ENCODE measurements around the gene PDE3A.

Gene PDE3A

GRCh38 chr12:20657496-20657895 is 289.2 kb downstream of the PDE3A start:
- Histone ChIP-seq H3K27me3 (ENCODE audit: control insufficient read depth, insufficient read depth, low read length) (no peaks in the 10 kb centered on the region), H3K9ac (ENCODE audit: low read depth, low read length) (no peak overlapping the region), H3K4me1 (ENCODE audit: control insufficient read depth, insufficient read depth, low read length) (no peaks in the 10 kb centered on the region), H3K4me2 (ENCODE audit: low read length) (no peak overlapping the region), H3K36me3 (ENCODE audit: insufficient read depth, low read length) (no peaks in the 10 kb centered on the region), H3K9me3 (replicated peaks; ENCODE audit: low read length) (no peaks in the 10 kb centered on the region), H3K4me3 (ENCODE audit: low read length) (no peak overlapping the region)

- H3K4me2 ChIP-seq (ENCODE audit: low read length): no peak overlapping the region
- no peaks in the 10 kb centered on the region for H3K27me3 ChIP-seq (ENCODE audit: control insufficient read depth, insufficient read depth, low read length)
- no peak overlapping the region for H3K9ac ChIP-seq (ENCODE audit: low read depth, low read length)
- no peaks in the 10 kb centered on the region for H3K36me3 ChIP-seq (ENCODE audit: insufficient read depth, low read length)
- no peaks in the 10 kb centered on the region for H3K9me3 ChIP-seq (replicated peaks; ENCODE audit: low read length)
- H3K4me1 ChIP-seq (ENCODE audit: control insufficient read depth, insufficient read depth, low read length): no peaks in the 10 kb centered on the region
- no peak overlapping the region for H3K4me3 ChIP-seq (ENCODE audit: low read length)
Measured at GRCh38 chr12:20681334-20681733, 313.0 kb downstream of the PDE3A start.

GRCh38 chr12:20695232-20695631 is 326.9 kb downstream of the PDE3A start, which contains the start of gene SLCO1C1:
SLCO1C1 (plus strand) TSS chr12:20695332; CDS start chr12:20699577, 4,245 bp downstream.
- Histone ChIP-seq H3K36me3 (ENCODE audit: insufficient read depth, low read length) (no peaks in the 10 kb centered on the region), H3K4me1 (ENCODE audit: control insufficient read depth, insufficient read depth, low read length) (no peaks in the 10 kb centered on the region), H3K27me3 (ENCODE audit: control insufficient read depth, insufficient read depth, low read length) (no peaks in the 10 kb centered on the region), H3K9me3 (replicated peaks; ENCODE audit: low read length) (no peaks in the 10 kb centered on the region), H3K4me3 (ENCODE audit: low read length) (no peak within 1 kb of the TSS), H3K9ac (ENCODE audit: low read depth, low read length) (no peak within 1 kb of the TSS), H3K4me2 (ENCODE audit: low read length) (no peak within 1 kb of the TSS)

GRCh38 chr12:20696181-20696905 is 328.0 kb downstream of the PDE3A start:
- no peak overlapping the region for H3K4me2 ChIP-seq (ENCODE audit: low read length)
- no peaks in the 10 kb centered on the region for H3K9me3 ChIP-seq (replicated peaks; ENCODE audit: low read length)
- H3K9ac ChIP-seq (ENCODE audit: low read depth, low read length): no peak overlapping the region
- H3K4me1 ChIP-seq (ENCODE audit: control insufficient read depth, insufficient read depth, low read length): no peaks in the 10 kb centered on the region
- H3K36me3 ChIP-seq (ENCODE audit: insufficient read depth, low read length): no peaks in the 10 kb centered on the region
- no peaks in the 10 kb centered on the region for H3K27me3 ChIP-seq (ENCODE audit: control insufficient read depth, insufficient read depth, low read length)
- no peak overlapping the region for H3K4me3 ChIP-seq (ENCODE audit: low read length)

- no peaks in the 10 kb centered on the region for H3K27me3 ChIP-seq (ENCODE audit: control insufficient read depth, insufficient read depth, low read length)
- no peak overlapping the region for H3K4me2 ChIP-seq (ENCODE audit: low read length)
- no peak overlapping the region for H3K4me3 ChIP-seq (ENCODE audit: low read length)
- H3K36me3 ChIP-seq (ENCODE audit: insufficient read depth, low read length): no peaks in the 10 kb centered on the region
- no peak overlapping the region for H3K9ac ChIP-seq (ENCODE audit: low read depth, low read length)
- no peaks in the 10 kb centered on the region for H3K9me3 ChIP-seq (replicated peaks; ENCODE audit: low read length)
- H3K4me1 ChIP-seq (ENCODE audit: control insufficient read depth, insufficient read depth, low read length): no peaks in the 10 kb centered on the region
Measured at GRCh38 chr12:20701106-20701505, 332.8 kb downstream of the PDE3A start.

GRCh38 chr12:20704860-20705259 is 336.5 kb downstream of the PDE3A start:
- Histone ChIP-seq H3K4me1 (ENCODE audit: control insufficient read depth, insufficient read depth, low read length) (no peaks in the 10 kb centered on the region), H3K4me2 (ENCODE audit: low read length) (no peak overlapping the region), H3K9me3 (replicated peaks; ENCODE audit: low read length) (no peaks in the 10 kb centered on the region), H3K36me3 (ENCODE audit: insufficient read depth, low read length) (no peaks in the 10 kb centered on the region), H3K27me3 (ENCODE audit: control insufficient read depth, insufficient read depth, low read length) (no peaks in the 10 kb centered on the region), H3K9ac (ENCODE audit: low read depth, low read length) (no peak overlapping the region), H3K4me3 (ENCODE audit: low read length) (no peak overlapping the region)

- H3K4me3 ChIP-seq (ENCODE audit: low read length): no peak overlapping the region
- H3K9ac ChIP-seq (ENCODE audit: low read depth, low read length): no peak overlapping the region
Measured at GRCh38 chr12:20711846-20712245, 343.5 kb downstream of the PDE3A start.

GRCh38 chr12:20716037-20716436 is 347.7 kb downstream of the PDE3A start:
- Histone ChIP-seq H3K9me3 (replicated peaks; ENCODE audit: low read length) (no peaks in the 10 kb centered on the region), H3K27me3 (ENCODE audit: control insufficient read depth, insufficient read depth, low read length) (no peaks in the 10 kb centered on the region), H3K4me2 (ENCODE audit: low read length) (no peak overlapping the region), H3K4me1 (ENCODE audit: control insufficient read depth, insufficient read depth, low read length) (no peaks in the 10 kb centered on the region), H3K36me3 (ENCODE audit: insufficient read depth, low read length) (no peaks in the 10 kb centered on the region), H3K9ac (ENCODE audit: low read depth, low read length) (no peak overlapping the region), H3K4me3 (ENCODE audit: low read length) (no peak overlapping the region)

More at GRCh38 chr12:20711846-20712245, 343.5 kb downstream of the PDE3A start:
- no peaks in the 10 kb centered on the region for H3K27me3 ChIP-seq (ENCODE audit: control insufficient read depth, insufficient read depth, low read length)
- no peaks in the 10 kb centered on the region for H3K9me3 ChIP-seq (replicated peaks; ENCODE audit: low read length)
- no peaks in the 10 kb centered on the region for H3K4me1 ChIP-seq (ENCODE audit: control insufficient read depth, insufficient read depth, low read length)
- no peaks in the 10 kb centered on the region for H3K36me3 ChIP-seq (ENCODE audit: insufficient read depth, low read length)
- no peak overlapping the region for H3K4me2 ChIP-seq (ENCODE audit: low read length)

- no peaks in the 10 kb centered on the region for H3K27me3 ChIP-seq (ENCODE audit: control insufficient read depth, insufficient read depth, low read length)
- H3K9ac ChIP-seq (ENCODE audit: low read depth, low read length): no peak overlapping the region
- H3K4me3 ChIP-seq (ENCODE audit: low read length): no peak overlapping the region
- no peak overlapping the region for H3K4me2 ChIP-seq (ENCODE audit: low read length)
- no peaks in the 10 kb centered on the region for H3K9me3 ChIP-seq (replicated peaks; ENCODE audit: low read length)
- H3K4me1 ChIP-seq (ENCODE audit: control insufficient read depth, insufficient read depth, low read length): no peaks in the 10 kb centered on the region
- H3K36me3 ChIP-seq (ENCODE audit: insufficient read depth, low read length): no peaks in the 10 kb centered on the region
Measured at GRCh38 chr12:20716985-20717384, 348.6 kb downstream of the PDE3A start.

- Histone ChIP-seq H3K27me3 (ENCODE audit: control insufficient read depth, insufficient read depth, low read length) (no peaks in the 10 kb centered on the region), H3K9me3 (replicated peaks; ENCODE audit: low read length) (no peaks in the 10 kb centered on the region), H3K36me3 (ENCODE audit: insufficient read depth, low read length) (no peaks in the 10 kb centered on the region), H3K4me1 (ENCODE audit: control insufficient read depth, insufficient read depth, low read length) (no peaks in the 10 kb centered on the region), H3K4me2 (ENCODE audit: low read length) (no peak overlapping the region), H3K4me3 (ENCODE audit: low read length) (no peak overlapping the region), H3K9ac (ENCODE audit: low read depth, low read length) (no peak overlapping the region)
Measured at GRCh38 chr12:20718294-20718693, 350.0 kb downstream of the PDE3A start.

- no peaks in the 10 kb centered on the region for H3K4me1 ChIP-seq (ENCODE audit: control insufficient read depth, insufficient read depth, low read length)
- H3K4me2 ChIP-seq (ENCODE audit: low read length): no peak overlapping the region
- H3K9ac ChIP-seq (ENCODE audit: low read depth, low read length): no peak overlapping the region
- no peaks in the 10 kb centered on the region for H3K9me3 ChIP-seq (replicated peaks; ENCODE audit: low read length)
- no peaks in the 10 kb centered on the region for H3K36me3 ChIP-seq (ENCODE audit: insufficient read depth, low read length)
- no peaks in the 10 kb centered on the region for H3K27me3 ChIP-seq (ENCODE audit: control insufficient read depth, insufficient read depth, low read length)
- no peak overlapping the region for H3K4me3 ChIP-seq (ENCODE audit: low read length)
Measured at GRCh38 chr12:20722142-20722541, 353.8 kb downstream of the PDE3A start.

- Histone ChIP-seq H3K4me1 (ENCODE audit: control insufficient read depth, insufficient read depth, low read length) (no peaks in the 10 kb centered on the region), H3K4me3 (ENCODE audit: low read length) (no peak overlapping the region), H3K4me2 (ENCODE audit: low read length) (no peak overlapping the region), H3K9me3 (replicated peaks; ENCODE audit: low read length) (no peaks in the 10 kb centered on the region), H3K36me3 (ENCODE audit: insufficient read depth, low read length) (no peaks in the 10 kb centered on the region), H3K27me3 (ENCODE audit: control insufficient read depth, insufficient read depth, low read length) (no peaks in the 10 kb centered on the region), H3K9ac (ENCODE audit: low read depth, low read length) (no peak overlapping the region)
Measured at GRCh38 chr12:20731274-20731673, 362.9 kb downstream of the PDE3A start.
